HG02623 (cell line): ENCODE data around the gene EXO5.
"Not testable (repeated sequence)": the region's sequence is repeated elsewhere in the genome, so short reads cannot be mapped to it uniquely, and the experiment has no call there.

Experiments
- ATAC-seq: cut with Tn5 transposase; IDR thresholded peaks from one replicate; pipeline ENCODE4 v1.9.1; 2021; ENCODE audit warnings: moderate library complexity; ENCODE audit not compliant: unreplicated experiment

The EXO5 gene

GRCh38 chr1:40546957-40547356 is 38.4 kb downstream of the EXO5 start:
- ATAC-seq, result no peak

- ATAC-seq, result no peak
Observed at GRCh38 chr1:40553017-40553416, 44.5 kb downstream of the EXO5 start.

GRCh38 chr1:40554807-40555206 is 46.2 kb downstream of the EXO5 start:
- not testable (repeated sequence) for ATAC-seq

- ATAC-seq, result no peak
Observed at GRCh38 chr1:40556121-40556520, 47.6 kb downstream of the EXO5 start.

- ATAC-seq, result not testable (repeated sequence)
Observed at GRCh38 chr1:40558241-40558640, 49.7 kb downstream of the EXO5 start.

GRCh38 chr1:40562185-40562584 is 53.6 kb downstream of the EXO5 start:
- ATAC-seq, result no peak

- no peak for ATAC-seq
Observed at GRCh38 chr1:40563266-40563665, 54.7 kb downstream of the EXO5 start.

- ATAC-seq, result no peak
Observed at GRCh38 chr1:40564506-40564905, 55.9 kb downstream of the EXO5 start.

- no peak for ATAC-seq
Observed at GRCh38 chr1:40564913-40565312, 56.3 kb downstream of the EXO5 start.
